Stimulated activated naive B cell treated with anti-CD40 and anti-IgM and Interleukin-4, amounts not matched to agents 10 μg/mL and 1 μg/mL and 100 μg/mL, for 72 hours (primary cell): Measurements from ENCODE around the gene IQCF6.
"Not testable (repeated sequence)": the region's sequence is repeated elsewhere in the genome, so short reads cannot be mapped to it uniquely, and the experiment has no call there.

Experiments
- ATAC-seq, 2 donors: fragments of 150-1000 bp; cut with Tn5 transposase; replicated peaks; 2 replicates each; pipeline ENCODE4 v1.10.0; 2021; ENCODE audit warnings: moderate library complexity in 1 of 2
- DNase-seq: peaks from one replicate; pipeline ENCODE4 v3.0.0; 2021
- H3K27ac Mint-ChIP-seq: one replicate; pipeline ENCODE4 v1.8.0; 2022; ENCODE audit warnings: mild to moderate bottlenecking, mixed read lengths
- H3K27me3 Mint-ChIP-seq, 2 donors: one replicate each; pipeline ENCODE4 v1.8.0; 2022; ENCODE audit warnings: mixed read lengths in 2 of 2
- H3K36me3 Mint-ChIP-seq, 2 donors: one replicate each; pipeline ENCODE4 v1.8.0; 2022; ENCODE audit warnings: mixed read lengths in 2 of 2, mild to moderate bottlenecking in 1 of 2
- H3K4me1 Mint-ChIP-seq, 2 donors: one replicate each; pipeline ENCODE4 v1.8.0; 2022; ENCODE audit warnings: mixed read lengths in 2 of 2, mild to moderate bottlenecking in 1 of 2
- H3K4me3 Mint-ChIP-seq, 2 donors: one replicate each; pipeline ENCODE4 v1.8.0; 2022; ENCODE audit warnings: mild to moderate bottlenecking in 2 of 2, mixed read lengths in 2 of 2, moderate library complexity in 1 of 2
- H3K9me3 Mint-ChIP-seq, 2 donors: one replicate each; pipeline ENCODE4 v1.8.0; 2022; ENCODE audit warnings: mixed read lengths in 2 of 2, mild to moderate bottlenecking in 1 of 2

IQCF6 gene

GRCh38 chr3:51796854-51797253 is 17.8 kb upstream of the IQCF6 start:
- H3K4me3 Mint-ChIP-seq: no peak overlapping the region
- ATAC-seq: peak; percentile 88 to 92
- no peak overlapping the region for H3K27ac Mint-ChIP-seq
- no peaks in the 10 kb centered on the region for H3K9me3 Mint-ChIP-seq
- H3K27me3 Mint-ChIP-seq: peaks cover 15 to 33% of the 10 kb centered on the region in 2 donors
- H3K4me1 Mint-ChIP-seq: peaks cover 9 to 10% of the 10 kb centered on the region in 2 donors
- peak; percentile 44 for DNase-seq
- H3K36me3 Mint-ChIP-seq: no peaks in the 10 kb centered on the region

- Mint-ChIP-seq H3K9me3 (no peaks in the 10 kb centered on the region), H3K36me3 (no peaks in the 10 kb centered on the region), H3K27ac (no peak overlapping the region), H3K27me3 (peaks cover 15 to 28% of the 10 kb centered on the region in 2 donors), H3K4me3 (no peak overlapping the region), H3K4me1 (peaks cover 9 to 10% of the 10 kb centered on the region in 2 donors)
- DNase-seq (no peak), ATAC-seq (no peak)
These were observed 15.2 kb upstream of the IQCF6 start for GRCh38 chr3:51794206-51794605.

- Mint-ChIP-seq H3K27ac (no peak overlapping the region), H3K4me3 (no peak overlapping the region), H3K4me1 (peaks cover 7 to 15% of the 10 kb centered on the region in 2 donors), H3K36me3 (no peaks in the 10 kb centered on the region), H3K9me3 (no peaks in the 10 kb centered on the region), H3K27me3 (peaks cover 18 to 19% of the 10 kb centered on the region in 2 donors)
- DNase-seq: no peak
- no peak for ATAC-seq
These were observed 13.2 kb upstream of the IQCF6 start for GRCh38 chr3:51792206-51792605.

GRCh38 chr3:51789437-51789836 is 10.4 kb upstream of the IQCF6 start:
- Mint-ChIP-seq H3K27me3 (peaks cover 24% of the 10 kb centered on the region in 2 donors), H3K27ac (no peak overlapping the region), H3K36me3 (no peaks in the 10 kb centered on the region), H3K4me3 (no peak overlapping the region), H3K4me1 (peaks cover 3 to 12% of the 10 kb centered on the region in 2 donors), H3K9me3 (no peaks in the 10 kb centered on the region)
- no peak for DNase-seq
- no peak for ATAC-seq

- H3K36me3 Mint-ChIP-seq, H3K4me3 Mint-ChIP-seq, ATAC-seq, H3K27ac Mint-ChIP-seq, H3K9me3 Mint-ChIP-seq, DNase-seq: not testable (repeated sequence)
- peaks cover 3 to 12% of the 10 kb centered on the region in 2 donors for H3K4me1 Mint-ChIP-seq
- peaks cover 28 to 30% of the 10 kb centered on the region in 2 donors for H3K27me3 Mint-ChIP-seq
These were observed 8.5 kb upstream of the IQCF6 start for GRCh38 chr3:51787576-51787975.

DNA sequence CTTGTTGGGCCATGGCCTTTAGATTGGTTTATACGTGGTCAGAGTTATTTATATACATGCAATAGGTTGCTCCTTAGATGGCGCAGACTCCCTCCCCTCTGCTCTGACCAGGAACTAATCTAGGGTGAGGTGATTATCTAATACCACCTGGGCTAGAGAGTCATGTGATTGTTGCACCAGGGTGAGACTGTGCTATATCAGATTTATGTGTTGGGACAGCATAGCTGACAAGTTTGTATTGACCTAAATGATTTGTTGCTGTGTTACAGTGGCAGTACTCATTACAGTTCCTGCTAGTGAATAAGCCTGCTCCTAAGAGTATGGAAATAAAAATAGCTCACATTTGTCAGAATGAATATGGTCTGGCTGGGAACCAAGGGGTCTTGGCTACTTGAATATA is 7.2 kb upstream of the IQCF6 start:
- H3K9me3 Mint-ChIP-seq: no peaks in the 10 kb centered on the region
- no peak overlapping the region for H3K27ac Mint-ChIP-seq
- H3K4me3 Mint-ChIP-seq: no peak overlapping the region
- no peaks in the 10 kb centered on the region for H3K36me3 Mint-ChIP-seq
- peaks cover 3 to 12% of the 10 kb centered on the region in 2 donors for H3K4me1 Mint-ChIP-seq
- ATAC-seq: no peak
- DNase-seq: no peak
- peaks cover 28 to 30% of the 10 kb centered on the region in 2 donors for H3K27me3 Mint-ChIP-seq

DNA sequence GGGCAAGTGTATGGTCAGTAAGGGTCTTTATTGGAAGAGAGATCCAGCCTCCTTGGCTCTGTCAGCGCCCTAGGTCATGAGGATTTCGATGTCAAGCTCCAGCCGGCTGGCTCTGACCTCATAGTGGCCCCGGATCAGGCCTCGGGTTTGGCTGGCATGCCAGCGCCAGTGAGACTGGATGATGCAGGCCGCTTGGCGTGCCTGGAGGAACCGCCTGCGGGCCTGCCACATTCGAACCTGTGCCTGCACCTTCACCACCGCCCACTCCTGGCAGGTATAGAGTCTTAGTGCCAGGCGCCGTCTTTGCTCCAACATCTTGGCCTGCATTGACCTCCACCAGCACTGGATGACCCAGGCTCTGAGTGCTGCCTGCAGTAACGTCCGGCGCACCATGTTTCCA is 483 bp downstream of the IQCF6 start:
- H3K27ac Mint-ChIP-seq: no peak overlapping the region
- DNase-seq (no peak), ATAC-seq (no peak)
- peaks cover 23 to 49% of the 10 kb centered on the region in 2 donors for H3K27me3 Mint-ChIP-seq
- H3K9me3 Mint-ChIP-seq: no peaks in the 10 kb centered on the region
- H3K4me1 Mint-ChIP-seq: peaks cover 2 to 7% of the 10 kb centered on the region in 2 donors
- no peaks in the 10 kb centered on the region for H3K36me3 Mint-ChIP-seq
- no peak overlapping the region for H3K4me3 Mint-ChIP-seq

DNA sequence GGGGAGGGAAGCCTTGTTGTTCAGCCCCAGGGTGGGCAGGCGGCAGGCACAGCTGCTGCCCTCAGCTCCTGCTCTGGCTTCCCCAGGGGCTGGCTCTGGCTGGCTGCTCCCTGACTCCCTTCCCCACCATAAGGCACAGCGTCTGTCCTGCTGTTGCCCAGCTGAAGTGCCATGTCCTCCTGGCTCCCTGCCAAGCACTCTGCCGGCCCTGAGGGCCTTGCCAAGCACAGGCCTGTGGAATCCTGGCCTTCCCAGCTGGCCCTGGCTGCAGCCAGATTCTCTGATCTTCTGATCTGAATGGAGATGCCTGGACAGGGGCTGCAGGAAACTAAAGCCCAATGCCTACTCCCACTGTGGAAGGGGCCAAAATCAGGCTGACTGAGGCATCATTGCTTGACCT is 1.1 kb downstream of the IQCF6 start:
- H3K4me3 Mint-ChIP-seq: no peak overlapping the region
- H3K4me1 Mint-ChIP-seq: peaks cover 2 to 7% of the 10 kb centered on the region in 2 donors
- H3K27ac Mint-ChIP-seq: no peak overlapping the region
- H3K9me3 Mint-ChIP-seq: no peaks in the 10 kb centered on the region
- DNase-seq (no peak), ATAC-seq (no peak)
- H3K36me3 Mint-ChIP-seq: no peaks in the 10 kb centered on the region
- H3K27me3 Mint-ChIP-seq: peaks cover 28 to 55% of the 10 kb centered on the region in 2 donors

DNA sequence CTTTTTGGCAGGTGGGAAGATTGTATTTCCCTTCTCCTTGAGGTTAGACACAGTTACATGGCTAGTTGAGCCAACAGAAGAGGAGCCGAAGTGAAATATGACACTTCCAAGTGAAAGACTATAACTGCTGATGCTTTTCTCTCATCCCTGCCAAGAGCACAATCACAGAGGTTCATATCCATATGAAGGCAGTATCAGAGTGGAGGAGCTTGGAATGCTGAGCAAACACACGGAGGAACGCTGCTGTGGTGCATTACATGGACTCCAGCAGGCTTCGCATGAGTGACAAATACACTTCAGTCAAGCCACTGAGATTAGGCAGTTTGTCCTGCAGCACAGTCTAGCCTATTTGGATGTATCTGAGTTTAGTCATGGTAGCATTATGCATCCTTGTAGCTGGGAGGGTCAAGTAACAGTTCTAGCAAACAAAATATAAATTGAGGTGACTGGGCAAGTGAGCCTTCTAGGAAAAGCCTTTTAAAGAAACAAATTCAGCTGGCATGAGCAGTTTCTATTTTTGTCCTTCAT is 5.4 kb downstream of the IQCF6 start:
- Mint-ChIP-seq H3K9me3 (no peaks in the 10 kb centered on the region), H3K27ac (no peak overlapping the region), H3K4me1 (peaks cover 2 to 7% of the 10 kb centered on the region in 2 donors), H3K36me3 (no peaks in the 10 kb centered on the region), H3K27me3 (peaks cover 38 to 63% of the 10 kb centered on the region in 2 donors), H3K4me3 (no peak overlapping the region)
- ATAC-seq (no peak), DNase-seq (no peak)

- DNase-seq: no peak
- peaks cover 2 to 4% of the 10 kb centered on the region in 2 donors for H3K4me1 Mint-ChIP-seq
- ATAC-seq: no peak
- no peak overlapping the region for H3K4me3 Mint-ChIP-seq
- peaks cover 30 to 38% of the 10 kb centered on the region in 2 donors for H3K27me3 Mint-ChIP-seq
- H3K9me3 Mint-ChIP-seq: peaks cover 27 to 28% of the 10 kb centered on the region in 2 donors
- no peak overlapping the region for H3K27ac Mint-ChIP-seq
- peaks cover 8 to 9% of the 10 kb centered on the region in 2 donors for H3K36me3 Mint-ChIP-seq
These were observed 19.8 kb downstream of the IQCF6 start for GRCh38 chr3:51759203-51759602.

DNA sequence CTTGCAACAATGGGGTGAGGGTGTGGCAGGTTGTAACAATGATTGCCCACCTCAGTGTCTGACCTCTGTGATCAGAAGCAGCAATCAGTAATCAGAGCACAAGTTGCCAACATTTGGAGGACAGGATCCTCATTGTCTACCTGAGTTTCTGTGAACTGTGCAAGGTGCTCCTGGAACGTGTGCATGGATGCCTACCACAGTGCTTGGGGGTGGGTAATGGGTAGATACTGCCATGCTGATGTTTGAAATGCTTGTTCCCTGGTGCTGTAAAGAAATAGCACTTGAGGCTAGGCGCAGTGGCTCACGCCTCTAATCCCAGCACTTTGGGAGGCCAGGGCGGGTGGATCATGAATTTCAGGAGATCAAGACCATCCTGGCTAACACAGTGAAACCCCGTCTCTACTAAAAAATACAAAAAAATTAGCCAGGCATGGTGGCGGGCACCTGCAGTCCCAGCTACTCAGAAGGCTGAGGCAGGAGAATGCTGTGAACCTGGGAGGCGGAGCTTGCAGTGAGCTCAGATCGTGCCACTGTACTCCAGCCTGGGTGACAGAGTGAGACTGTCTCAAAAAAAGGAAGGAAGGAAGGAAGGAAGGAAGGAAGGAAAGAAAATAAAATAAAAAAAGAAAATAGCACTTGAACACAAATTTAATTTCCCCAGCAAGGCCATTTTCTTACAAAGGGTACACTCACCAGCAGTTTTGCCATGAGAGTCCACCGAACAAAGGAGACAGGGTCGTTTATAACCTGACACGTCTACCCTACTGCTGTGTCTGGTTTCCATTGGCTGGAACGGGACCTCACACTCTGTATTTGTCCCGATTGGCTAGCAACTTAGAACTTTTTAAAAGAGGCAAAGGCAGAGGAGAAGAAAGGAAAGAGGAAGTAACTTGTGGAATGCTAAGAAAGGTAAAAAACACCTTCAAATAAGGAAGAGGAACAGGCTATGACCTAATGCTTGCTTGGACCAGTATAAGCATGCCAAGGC is 25.0 kb downstream of the IQCF6 start:
- Mint-ChIP-seq H3K4me1 (peaks cover 8 to 16% of the 10 kb centered on the region in 2 donors), H3K27me3 (peaks cover 25 to 42% of the 10 kb centered on the region in 2 donors), H3K9me3 (peaks cover 13 to 15% of the 10 kb centered on the region in 2 donors)
- H3K27ac Mint-ChIP-seq, H3K4me3 Mint-ChIP-seq, H3K36me3 Mint-ChIP-seq, ATAC-seq, DNase-seq: not testable (repeated sequence)

DNA sequence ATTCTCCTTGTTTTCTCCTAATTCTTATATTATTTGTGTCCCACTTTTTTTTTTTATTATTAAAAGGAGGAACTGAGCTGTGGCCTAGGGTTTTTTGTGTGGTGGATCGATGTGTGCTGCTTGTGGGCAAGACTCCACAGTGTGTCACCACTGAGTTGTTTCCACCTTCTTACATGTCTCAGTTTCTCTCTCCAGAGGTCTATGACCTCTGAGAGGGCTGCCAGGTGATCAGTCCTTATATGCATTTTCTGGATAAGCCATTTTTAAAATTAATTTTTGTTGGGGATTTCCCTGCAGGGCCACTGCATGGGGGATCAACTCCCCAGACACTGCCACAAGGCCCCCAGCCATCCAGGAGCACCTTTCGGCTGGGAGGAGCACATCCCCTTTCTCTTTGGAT is 27.8 kb downstream of the IQCF6 start:
- peaks cover 8% of the 10 kb centered on the region in 2 donors for H3K9me3 Mint-ChIP-seq
- DNase-seq (no peak), ATAC-seq (peak; percentile 71 to 72)
- no peak overlapping the region for H3K27ac Mint-ChIP-seq
- peaks cover 9 to 16% of the 10 kb centered on the region in 2 donors for H3K4me1 Mint-ChIP-seq
- H3K27me3 Mint-ChIP-seq: peaks cover 16 to 29% of the 10 kb centered on the region in 2 donors
- no peaks in the 10 kb centered on the region for H3K36me3 Mint-ChIP-seq
- peak overlapping the region in 1 of 2 donors; percentile 4 for H3K4me3 Mint-ChIP-seq

GRCh38 chr3:51750878-51751277 is 28.2 kb downstream of the IQCF6 start:
- no peak overlapping the region for H3K27ac Mint-ChIP-seq
- H3K9me3 Mint-ChIP-seq: peaks cover 6% of the 10 kb centered on the region in 2 donors
- DNase-seq: no peak

GRCh38 chr3:51748327-51748726 is 30.7 kb downstream of the IQCF6 start:
- Mint-ChIP-seq H3K27ac (no peak overlapping the region), H3K27me3 (peaks cover 4 to 12% of the 10 kb centered on the region in 2 donors), H3K4me3 (no peak overlapping the region), H3K36me3 (no peaks in the 10 kb centered on the region), H3K9me3 (no peaks in the 10 kb centered on the region), H3K4me1 (peaks cover 6 to 9% of the 10 kb centered on the region in 2 donors)
- ATAC-seq (no peak), DNase-seq (no peak)

More at GRCh38 chr3:51750878-51751277, 28.2 kb downstream of the IQCF6 start:
- H3K4me3 Mint-ChIP-seq: no peak overlapping the region
- ATAC-seq: no peak
- H3K36me3 Mint-ChIP-seq: no peaks in the 10 kb centered on the region
- H3K27me3 Mint-ChIP-seq: peaks cover 12 to 25% of the 10 kb centered on the region in 2 donors
- peaks cover 9 to 16% of the 10 kb centered on the region in 2 donors for H3K4me1 Mint-ChIP-seq
